Esophagus muscularis mucosa (tissue), 4 donors: Measurements from ENCODE around the gene ASAP2. TPM values are rescaled to one million over a fixed set of nuclear protein-coding genes. Genes with fewer than 3 reads are reported as not detected.

Experiments
- DNase-seq: peaks from one replicate; pipeline ENCODE4 v3.0.0-alpha.2; 2017; ENCODE audit errors: extremely low spot score
- H3K27ac ChIP-seq, 4 donors: fragments of 200-600 bp; sonication (generic); replicated peaks in 1 of 4; 1 replicate in 3 of 4; 2 replicates in 1 of 4; pipeline ENCODE4 v1.5.1; 2016 to 2019; ENCODE audit warnings: mild to moderate bottlenecking in 1 of 4
- H3K27me3 ChIP-seq, 4 donors: fragments of 200-600 bp; sonication (generic); one replicate each; pipeline versions ENCODE4 v1.5.1 to v1.6.0; 2016 to 2019
- H3K36me3 ChIP-seq, 4 donors: fragments of 200-600 bp; sonication (generic); one replicate each; pipeline ENCODE4 v1.5.1; 2016 to 2019
- H3K4me1 ChIP-seq, 4 donors: fragments of 200-600 bp; sonication (generic); one replicate each; pipeline ENCODE4 v1.5.1; 2016 to 2019
- H3K4me3 ChIP-seq, 4 donors: fragments of 200-600 bp; sonication (generic); 1 replicate in 2 of 4; 2 replicates in 2 of 4; pipeline ENCODE4 v1.5.1; 2016 to 2019; ENCODE audit warnings: mild to moderate bottlenecking in 4 of 4, moderate library complexity in 1 of 4
- H3K9me3 ChIP-seq, 4 donors: fragments of 200-600 bp; sonication (generic); 1 replicate in 3 of 4; 2 replicates in 1 of 4; pipeline ENCODE4 v1.5.1; 2016 to 2019
- EP300 ChIP-seq: sonication (generic); formaldehyde crosslinking; IDR thresholded peaks from one replicate; pipeline ENCODE4 v1.6.1; 2017; ENCODE audit warnings: antibody characterized with exemption
- POLR2A ChIP-seq: fragments of 450-650 bp; IDR thresholded peaks from one replicate; pipeline ENCODE4 v1.6.1; 2017; ENCODE audit warnings: antibody characterized with exemption, moderate library complexity, mild to moderate bottlenecking, low read depth
- POLR2AphosphoS5 ChIP-seq, 2 donors: sonication (generic); formaldehyde crosslinking; IDR thresholded peaks; one replicate each; pipeline ENCODE4 v1.6.1; 2017; ENCODE audit warnings: antibody characterized with exemption in 2 of 2
- WGBS: methylation state at CpG from one replicate; pipeline ENCODE4 v1.1.5; 2018; 5-methylcytosine and 5-hydroxymethylcytosine counted together
- intact Hi-C: fragments of 100-400 bp; cut with DNase I; formaldehyde crosslinking; loops from one replicate; pipeline ENCODE4 v1.15.1; 2023
- total RNA-seq, 4 donors: library from RNA; depleted of rRNA; stranded (reverse); fragments of >200 nt; gene quantifications; one replicate each; pipeline versions ENCODE4 v1.1.0 to v1.2.1, GENCODE V29; 2016
- TF ChIP-seq, protein P1 (sequence below), 3 experiments: fragments of 200-600 bp in 2 of 3; fragments of 450-650 bp in 1 of 3; sonication (generic) in 2 of 3; IDR thresholded peaks; one replicate each; pipeline ENCODE4 v1.5.1; 2017 to 2019; ENCODE audit warnings: antibody characterized with exemption in 3 of 3, mild to moderate bottlenecking in 2 of 3, moderate library complexity in 1 of 3

The ASAP2 gene
- total RNA-seq, 4 donors from 2014 or later: 18.7 to 24.0 (median 21.3) TPM

DNA sequence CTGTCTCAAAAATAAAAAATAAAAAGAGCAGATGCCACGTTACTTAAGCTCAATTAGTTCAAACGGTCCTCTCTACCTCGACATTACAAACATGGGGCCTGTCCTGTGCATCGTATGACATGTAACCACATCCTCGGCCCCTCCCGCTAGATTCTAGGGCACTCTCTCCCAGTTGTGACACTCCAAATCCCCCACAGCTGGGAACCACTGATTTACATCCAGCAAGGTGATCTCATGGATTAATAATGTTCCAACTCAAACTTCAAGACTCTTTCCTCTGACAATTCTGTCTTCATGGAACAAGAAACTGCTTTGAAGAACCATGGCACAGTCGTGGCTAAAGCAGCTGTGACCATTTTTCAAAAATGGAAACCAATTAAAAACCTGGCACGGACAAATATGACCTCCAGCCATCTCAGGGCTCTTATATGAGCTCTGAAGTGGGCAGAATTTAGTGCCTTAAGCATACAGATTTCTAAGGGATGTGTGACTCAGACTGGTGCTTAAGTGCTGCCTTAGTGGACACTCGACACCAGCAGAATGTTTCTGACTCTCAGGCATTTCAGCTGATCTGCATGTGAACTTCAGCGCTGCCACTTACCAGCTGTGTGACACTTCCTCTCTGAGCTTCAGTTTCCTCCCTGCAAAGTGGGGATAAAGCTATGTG is 31.7 kb upstream of the ASAP2 start:
- 80% methylated on average over 10 of the region's 10 CpGs for WGBS
- intact Hi-C loops: no loop called here
- TF ChIP-seq, protein P1, sequence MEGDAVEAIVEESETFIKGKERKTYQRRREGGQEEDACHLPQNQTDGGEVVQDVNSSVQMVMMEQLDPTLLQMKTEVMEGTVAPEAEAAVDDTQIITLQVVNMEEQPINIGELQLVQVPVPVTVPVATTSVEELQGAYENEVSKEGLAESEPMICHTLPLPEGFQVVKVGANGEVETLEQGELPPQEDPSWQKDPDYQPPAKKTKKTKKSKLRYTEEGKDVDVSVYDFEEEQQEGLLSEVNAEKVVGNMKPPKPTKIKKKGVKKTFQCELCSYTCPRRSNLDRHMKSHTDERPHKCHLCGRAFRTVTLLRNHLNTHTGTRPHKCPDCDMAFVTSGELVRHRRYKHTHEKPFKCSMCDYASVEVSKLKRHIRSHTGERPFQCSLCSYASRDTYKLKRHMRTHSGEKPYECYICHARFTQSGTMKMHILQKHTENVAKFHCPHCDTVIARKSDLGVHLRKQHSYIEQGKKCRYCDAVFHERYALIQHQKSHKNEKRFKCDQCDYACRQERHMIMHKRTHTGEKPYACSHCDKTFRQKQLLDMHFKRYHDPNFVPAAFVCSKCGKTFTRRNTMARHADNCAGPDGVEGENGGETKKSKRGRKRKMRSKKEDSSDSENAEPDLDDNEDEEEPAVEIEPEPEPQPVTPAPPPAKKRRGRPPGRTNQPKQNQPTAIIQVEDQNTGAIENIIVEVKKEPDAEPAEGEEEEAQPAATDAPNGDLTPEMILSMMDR (IDR thresholded peaks at IDR 0.05): no peak
- no peak for TF ChIP-seq POLR2AphosphoS5 (IDR thresholded peaks at IDR 0.05)
- TF ChIP-seq EP300: no peak
- TF ChIP-seq POLR2A: no peak
- no peak for DNase-seq
- Histone ChIP-seq H3K9me3 (no peaks in the 10 kb centered on the region), H3K27me3 (no peaks in the 10 kb centered on the region), H3K36me3 (no peaks in the 10 kb centered on the region), H3K4me3 (no peak overlapping the region), H3K4me1 (peaks cover 13 to 24% (median 22%) of the 10 kb centered on the region in 4 donors), H3K27ac (peak overlapping the region in 2 of 4 donors; percentile 10 to 13)

DNA sequence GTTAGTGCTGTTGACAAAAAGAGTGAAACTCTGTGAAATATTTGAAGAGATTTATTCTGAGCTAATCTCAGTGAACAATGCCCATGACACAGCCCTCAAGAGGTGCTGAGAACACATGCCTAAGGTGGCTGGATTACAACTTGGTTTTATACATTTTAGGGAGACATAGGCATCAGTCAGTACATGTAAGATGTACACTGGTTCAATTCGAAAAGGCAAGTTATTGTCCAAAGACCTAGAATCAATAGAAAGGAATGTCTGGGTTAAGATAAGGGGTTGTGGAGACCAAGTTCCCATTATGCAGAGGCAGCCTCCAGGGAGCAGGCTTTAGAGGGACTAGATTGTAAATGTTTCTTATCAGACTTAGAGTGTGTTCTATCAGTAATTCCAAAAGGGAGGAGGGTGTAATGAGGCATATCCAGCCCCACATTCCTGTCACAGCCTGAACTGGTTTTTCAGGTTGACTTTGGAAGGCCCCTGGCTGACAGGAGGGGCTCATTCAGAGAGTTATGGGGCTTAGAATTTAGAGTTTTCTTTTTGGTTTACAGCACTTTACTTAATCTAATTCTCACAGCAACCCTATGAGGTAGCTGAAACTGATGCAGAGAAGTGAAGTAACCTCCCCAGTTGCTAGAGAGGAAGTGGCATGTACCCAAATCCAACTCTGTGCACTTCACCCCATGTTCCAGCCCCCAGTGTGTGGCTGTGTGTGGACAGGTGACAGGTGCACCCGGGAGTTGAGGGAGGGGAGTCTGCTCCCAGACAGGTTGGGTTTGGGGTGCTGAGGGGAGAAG is 28.3 kb upstream of the ASAP2 start:
- Histone ChIP-seq H3K36me3 (no peaks in the 10 kb centered on the region), H3K27me3 (no peaks in the 10 kb centered on the region), H3K4me1 (peaks cover 19 to 32% (median 30%) of the 10 kb centered on the region in 4 donors), H3K27ac (peak overlapping the region; percentile 67 to 79 (median 76)), H3K9me3 (no peaks in the 10 kb centered on the region), H3K4me3 (no peak overlapping the region)
- TF ChIP-seq EP300 (no peak), POLR2A (no peak), POLR2AphosphoS5 (IDR thresholded peaks at IDR 0.05) (no peak)
- TF ChIP-seq, protein P1 (IDR thresholded peaks at IDR 0.05): no peak
- DNase-seq: no peak
- intact Hi-C loops: no loop called here
- 95% methylated on average over 2 of the region's 2 CpGs for WGBS

DNA sequence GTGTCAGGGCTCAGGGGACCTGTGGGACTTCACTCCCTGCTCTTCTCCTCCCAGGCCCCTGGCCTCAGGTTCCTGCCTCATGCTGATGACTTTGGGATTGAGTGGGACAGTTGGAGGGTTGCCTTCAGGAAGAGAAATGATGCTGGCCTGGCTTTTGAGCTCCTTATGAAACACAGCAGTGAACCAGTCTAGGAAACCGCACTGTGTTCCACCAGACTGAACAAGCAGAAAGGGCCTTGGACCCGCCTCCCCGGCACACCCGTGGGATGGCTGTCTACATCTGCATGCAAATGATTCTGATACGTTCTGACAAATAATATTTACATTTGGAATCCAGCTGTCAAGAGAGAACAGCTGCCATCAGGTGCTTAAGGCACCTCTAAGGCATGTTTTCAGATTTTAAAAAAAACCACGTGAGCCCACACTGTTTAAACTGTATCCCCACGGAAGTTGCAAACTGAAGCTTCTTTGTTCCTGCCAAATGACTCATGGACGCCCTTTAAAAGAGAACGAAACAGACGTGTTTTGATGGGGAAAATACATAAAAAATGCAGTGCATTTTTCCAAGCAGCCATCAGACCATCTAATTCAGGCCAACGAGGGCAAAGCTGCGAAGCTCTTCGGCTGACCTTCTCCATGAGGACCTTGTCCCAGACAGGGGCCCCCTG is 27.6 kb upstream of the ASAP2 start:
- intact Hi-C loops: no loop called here

DNA sequence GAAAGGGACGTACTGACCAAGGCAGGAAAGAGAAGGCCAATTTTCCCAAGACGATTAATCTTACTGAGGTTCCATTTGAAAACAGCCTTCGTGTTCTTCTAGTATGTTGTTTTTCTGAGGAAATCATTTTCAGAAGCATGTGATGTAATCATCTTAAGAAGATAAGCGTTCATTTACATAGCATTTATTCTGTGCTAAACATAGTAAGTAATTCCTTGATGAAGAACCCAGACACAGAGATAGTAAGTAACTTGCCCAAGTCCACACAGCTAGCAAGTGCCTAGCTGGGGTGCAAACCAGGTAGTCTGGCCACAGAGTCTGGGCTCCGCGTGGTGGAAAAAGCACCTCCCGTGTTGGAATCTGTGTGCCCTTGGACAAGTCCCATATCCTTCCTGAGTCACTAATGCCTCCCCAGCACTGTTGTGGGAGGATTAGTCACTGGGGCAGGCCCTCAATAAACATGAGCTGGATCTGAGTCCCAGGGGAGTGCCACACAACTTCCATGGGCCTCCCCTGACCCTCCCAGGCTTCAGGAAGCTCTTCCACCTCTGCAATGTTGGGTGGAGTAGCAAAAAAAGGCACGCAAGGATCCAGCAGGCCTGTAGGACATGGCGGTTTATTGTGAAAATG is 26.9 kb upstream of the ASAP2 start:
- Histone ChIP-seq H3K4me1 (peaks cover 19 to 32% (median 29%) of the 10 kb centered on the region in 4 donors), H3K27ac (peak overlapping the region; percentile 67 to 79 (median 76)), H3K36me3 (no peaks in the 10 kb centered on the region), H3K27me3 (no peaks in the 10 kb centered on the region), H3K9me3 (no peaks in the 10 kb centered on the region), H3K4me3 (peak overlapping the region in 1 of 4 donors; percentile 21)
- DNase-seq: no peak
- intact Hi-C loops: no loop called here
- TF ChIP-seq POLR2A: no peak
- TF ChIP-seq POLR2AphosphoS5 (IDR thresholded peaks at IDR 0.05): peak in 1 of 2 donors; percentile 10
- WGBS: 64% methylated on average over 8 of the region's 9 CpGs

More for the DNA sequence above, 27.6 kb upstream of the ASAP2 start:
- Histone ChIP-seq H3K4me1 (peaks cover 19 to 32% (median 30%) of the 10 kb centered on the region in 4 donors), H3K27me3 (no peaks in the 10 kb centered on the region), H3K9me3 (no peaks in the 10 kb centered on the region), H3K36me3 (no peaks in the 10 kb centered on the region), H3K4me3 (peak overlapping the region in 2 of 4 donors; percentile 17 to 21), H3K27ac (peak overlapping the region; percentile 67 to 79 (median 76))
- TF ChIP-seq, protein P1 (IDR thresholded peaks at IDR 0.05): no peak
- TF ChIP-seq POLR2AphosphoS5 (IDR thresholded peaks at IDR 0.05): peak; percentile 37 to 39
- 40% methylated on average over 13 of the region's 13 CpGs for WGBS
- DNase-seq: no peak
